Measurements from ENCODE around the gene SF3B5. TPM values are rescaled to one million over a fixed set of nuclear protein-coding genes. Genes with fewer than 3 reads are reported as not detected.

SF3B5 gene
- total and polyA plus RNA-seq, 9 of the 15 experiments (the other 6 are each of a cell fraction or from before 2014, with no cell fraction given): 238 to 1,211 (median 407) TPM

GRCh38 chr6:144087789-144088426 lies 7.5 kb downstream of the SF3B5 start (continued):
- TF ChIP-seq RBM15 (IDR thresholded peaks at IDR 0.05; ENCODE audit: insufficient read depth, low read length) (no peak), EP400 (IDR thresholded peaks at IDR 0.05) (peak; percentile 11; the same call in 1 of the 2 replicates), NFE2L1 (tag; IDR thresholded peaks at IDR 0.05; ENCODE audit: borderline replicate concordance, low read depth) (no peak), MAFF (IDR thresholded peaks at IDR 0.05; ENCODE audit: low read length) (no peak), GABPA (tag; conservative IDR thresholded peaks at IDR 0.05; ENCODE audit: low read depth) (no peak), TSHZ1 (CRISPR knock-in tag; IDR thresholded peaks at IDR 0.05) (no peak), SMC3 (conservative IDR thresholded peaks at IDR 0.05; ENCODE audit: insufficient read depth, low read depth, low read length) (0 out of 2 replicates have a peak, but pooled peaks have one; percentile 17), CTCF (IDR thresholded peaks at IDR 0.05 in 2 of 3, conservative IDR thresholded peaks at IDR 0.05 in 1 of 3; ENCODE audit: insufficient read depth in 2 of 3, low read depth in 1 of 3, low read length in 3 of 3) (peak; percentile 25 to 61 (median 54); a peak in 5 of 6 replicates), KDM1A (IDR thresholded peaks at IDR 0.05) (no peak; a peak in 1 of 4 replicates), OTX1 (CRISPR knock-in tag; IDR thresholded peaks at IDR 0.05) (peak; percentile 59; the same call in 1 of the 2 replicates), ARID3A (IDR thresholded peaks at IDR 0.05; ENCODE audit: borderline replicate concordance, low read depth, low read length) (no peak), ARNT (IDR thresholded peaks at IDR 0.05) (peak; percentile 27 to 59; a peak in 1 of 4 replicates), DIDO1 (tag; IDR thresholded peaks at IDR 0.05; ENCODE audit: low read depth) (peak; percentile 56; the same call in 1 of the 2 replicates)
- TF ChIP-seq, protein P1, sequence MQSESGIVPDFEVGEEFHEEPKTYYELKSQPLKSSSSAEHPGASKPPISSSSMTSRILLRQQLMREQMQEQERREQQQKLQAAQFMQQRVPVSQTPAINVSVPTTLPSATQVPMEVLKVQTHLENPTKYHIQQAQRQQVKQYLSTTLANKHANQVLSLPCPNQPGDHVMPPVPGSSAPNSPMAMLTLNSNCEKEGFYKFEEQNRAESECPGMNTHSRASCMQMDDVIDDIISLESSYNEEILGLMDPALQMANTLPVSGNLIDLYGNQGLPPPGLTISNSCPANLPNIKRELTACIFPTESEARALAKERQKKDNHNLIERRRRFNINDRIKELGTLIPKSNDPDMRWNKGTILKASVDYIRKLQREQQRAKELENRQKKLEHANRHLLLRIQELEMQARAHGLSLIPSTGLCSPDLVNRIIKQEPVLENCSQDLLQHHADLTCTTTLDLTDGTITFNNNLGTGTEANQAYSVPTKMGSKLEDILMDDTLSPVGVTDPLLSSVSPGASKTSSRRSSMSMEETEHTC (IDR thresholded peaks at IDR 0.05): no peak
